Measurements from ENCODE around the gene SLC28A3. TPM values are rescaled to one million over a fixed set of nuclear protein-coding genes. Genes with fewer than 3 reads are reported as not detected.

Gene SLC28A3
- total RNA-seq, 1 donor: 0.43 TPM

DNA sequence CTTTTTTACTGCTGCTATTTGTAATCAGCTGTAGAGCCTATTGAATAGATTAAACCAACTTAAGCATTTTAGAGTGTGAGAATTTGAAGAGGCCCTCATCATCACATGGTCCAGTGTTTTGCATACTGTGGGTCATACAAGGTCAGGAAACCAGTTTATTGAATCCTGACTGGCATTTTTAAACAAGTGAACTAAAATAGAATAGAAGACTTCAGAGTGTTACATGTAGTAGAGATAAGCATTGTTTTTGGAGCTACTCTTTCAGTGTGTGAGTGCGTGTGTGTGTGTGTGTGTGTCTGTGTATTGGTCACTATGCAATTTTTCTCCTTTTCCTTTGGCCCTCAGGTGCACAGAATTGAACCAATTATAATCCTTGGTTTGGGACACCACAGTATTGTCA lies 114.4 kb downstream of the SLC28A3 start:
- no peak overlapping the region for H3K4me3 ChIP-seq (ENCODE audit: low read depth, low read length)
- TF ChIP-seq, protein P1, sequence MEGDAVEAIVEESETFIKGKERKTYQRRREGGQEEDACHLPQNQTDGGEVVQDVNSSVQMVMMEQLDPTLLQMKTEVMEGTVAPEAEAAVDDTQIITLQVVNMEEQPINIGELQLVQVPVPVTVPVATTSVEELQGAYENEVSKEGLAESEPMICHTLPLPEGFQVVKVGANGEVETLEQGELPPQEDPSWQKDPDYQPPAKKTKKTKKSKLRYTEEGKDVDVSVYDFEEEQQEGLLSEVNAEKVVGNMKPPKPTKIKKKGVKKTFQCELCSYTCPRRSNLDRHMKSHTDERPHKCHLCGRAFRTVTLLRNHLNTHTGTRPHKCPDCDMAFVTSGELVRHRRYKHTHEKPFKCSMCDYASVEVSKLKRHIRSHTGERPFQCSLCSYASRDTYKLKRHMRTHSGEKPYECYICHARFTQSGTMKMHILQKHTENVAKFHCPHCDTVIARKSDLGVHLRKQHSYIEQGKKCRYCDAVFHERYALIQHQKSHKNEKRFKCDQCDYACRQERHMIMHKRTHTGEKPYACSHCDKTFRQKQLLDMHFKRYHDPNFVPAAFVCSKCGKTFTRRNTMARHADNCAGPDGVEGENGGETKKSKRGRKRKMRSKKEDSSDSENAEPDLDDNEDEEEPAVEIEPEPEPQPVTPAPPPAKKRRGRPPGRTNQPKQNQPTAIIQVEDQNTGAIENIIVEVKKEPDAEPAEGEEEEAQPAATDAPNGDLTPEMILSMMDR (IDR thresholded peaks at IDR 0.05; ENCODE audit: insufficient read depth, low read depth, low read length): no peak
- DNase-seq (ENCODE audit: low read depth): no peak

Measured in fibroblast of villous mesenchyme (primary cell).